ENCODE data around the gene ERBB4.

ERBB4 gene

DNA sequence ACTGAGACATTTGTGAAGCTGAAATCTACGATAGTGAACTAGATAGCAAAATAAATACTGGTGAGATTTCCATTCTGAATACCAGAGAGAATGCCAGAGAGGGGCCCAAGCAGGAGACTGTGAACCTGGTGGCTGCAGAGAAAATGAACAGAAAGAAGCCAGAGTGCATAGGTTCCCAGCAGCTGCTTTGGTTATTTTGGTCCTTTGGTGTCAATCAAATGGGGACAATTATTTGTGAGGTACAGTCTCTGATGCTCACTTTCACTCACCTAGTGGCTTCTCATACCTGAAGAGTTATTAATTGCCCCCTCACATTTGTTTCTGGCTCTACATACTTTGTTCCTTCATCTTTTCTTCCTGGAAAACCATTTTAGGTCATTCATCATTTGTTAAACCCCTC is 1170.1 kb downstream of the ERBB4 start:
- ATAC-seq: no peak
- TF ChIP-seq CSDC2 (CRISPR knock-in tag; IDR thresholded peaks at IDR 0.05) (no peak), ZC3H10 (CRISPR knock-in tag; IDR thresholded peaks at IDR 0.05) (no peak), SNAI2 (CRISPR knock-in tag; IDR thresholded peaks at IDR 0.05) (no peak), BACH2 (CRISPR knock-in tag; IDR thresholded peaks at IDR 0.05; ENCODE audit: borderline replicate concordance) (no peak), ISL1 (CRISPR knock-in tag; IDR thresholded peaks at IDR 0.05) (no peak), GLIS3 (CRISPR knock-in tag; IDR thresholded peaks at IDR 0.05) (no peak), PPARA (CRISPR knock-in tag; IDR thresholded peaks at IDR 0.05; ENCODE audit: borderline replicate concordance) (no peak), TCF4 (CRISPR knock-in tag; IDR thresholded peaks at IDR 0.05; ENCODE audit: borderline replicate concordance) (no peak), ZNF565 (CRISPR knock-in tag; conservative IDR thresholded peaks at IDR 0.05; ENCODE audit: low read depth) (no peak), ZNF70 (CRISPR knock-in tag; IDR thresholded peaks at IDR 0.05) (no peak), OSR1 (CRISPR knock-in tag; IDR thresholded peaks at IDR 0.05) (no peak), RARB (CRISPR knock-in tag; IDR thresholded peaks at IDR 0.05) (no peak), ESRRG (CRISPR knock-in tag; IDR thresholded peaks at IDR 0.05) (no peak), ARNTL (CRISPR knock-in tag; IDR thresholded peaks at IDR 0.05; ENCODE audit: borderline replicate concordance, low read depth) (no peak)
- TF ChIP-seq, protein P1, sequence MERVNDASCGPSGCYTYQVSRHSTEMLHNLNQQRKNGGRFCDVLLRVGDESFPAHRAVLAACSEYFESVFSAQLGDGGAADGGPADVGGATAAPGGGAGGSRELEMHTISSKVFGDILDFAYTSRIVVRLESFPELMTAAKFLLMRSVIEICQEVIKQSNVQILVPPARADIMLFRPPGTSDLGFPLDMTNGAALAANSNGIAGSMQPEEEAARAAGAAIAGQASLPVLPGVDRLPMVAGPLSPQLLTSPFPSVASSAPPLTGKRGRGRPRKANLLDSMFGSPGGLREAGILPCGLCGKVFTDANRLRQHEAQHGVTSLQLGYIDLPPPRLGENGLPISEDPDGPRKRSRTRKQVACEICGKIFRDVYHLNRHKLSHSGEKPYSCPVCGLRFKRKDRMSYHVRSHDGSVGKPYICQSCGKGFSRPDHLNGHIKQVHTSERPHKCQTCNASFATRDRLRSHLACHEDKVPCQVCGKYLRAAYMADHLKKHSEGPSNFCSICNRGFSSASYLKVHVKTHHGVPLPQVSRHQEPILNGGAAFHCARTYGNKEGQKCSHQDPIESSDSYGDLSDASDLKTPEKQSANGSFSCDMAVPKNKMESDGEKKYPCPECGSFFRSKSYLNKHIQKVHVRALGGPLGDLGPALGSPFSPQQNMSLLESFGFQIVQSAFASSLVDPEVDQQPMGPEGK (CRISPR knock-in tag; IDR thresholded peaks at IDR 0.05; ENCODE audit: borderline replicate concordance): no peak
- TF ChIP-seq, protein P2, sequence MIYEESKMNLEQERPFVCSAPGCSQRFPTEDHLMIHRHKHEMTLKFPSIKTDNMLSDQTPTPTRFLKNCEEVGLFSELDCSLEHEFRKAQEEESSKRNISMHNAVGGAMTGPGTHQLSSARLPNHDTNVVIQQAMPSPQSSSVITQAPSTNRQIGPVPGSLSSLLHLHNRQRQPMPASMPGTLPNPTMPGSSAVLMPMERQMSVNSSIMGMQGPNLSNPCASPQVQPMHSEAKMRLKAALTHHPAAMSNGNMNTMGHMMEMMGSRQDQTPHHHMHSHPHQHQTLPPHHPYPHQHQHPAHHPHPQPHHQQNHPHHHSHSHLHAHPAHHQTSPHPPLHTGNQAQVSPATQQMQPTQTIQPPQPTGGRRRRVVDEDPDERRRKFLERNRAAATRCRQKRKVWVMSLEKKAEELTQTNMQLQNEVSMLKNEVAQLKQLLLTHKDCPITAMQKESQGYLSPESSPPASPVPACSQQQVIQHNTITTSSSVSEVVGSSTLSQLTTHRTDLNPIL (CRISPR knock-in tag; IDR thresholded peaks at IDR 0.05; ENCODE audit: low read depth): no peak

DNA sequence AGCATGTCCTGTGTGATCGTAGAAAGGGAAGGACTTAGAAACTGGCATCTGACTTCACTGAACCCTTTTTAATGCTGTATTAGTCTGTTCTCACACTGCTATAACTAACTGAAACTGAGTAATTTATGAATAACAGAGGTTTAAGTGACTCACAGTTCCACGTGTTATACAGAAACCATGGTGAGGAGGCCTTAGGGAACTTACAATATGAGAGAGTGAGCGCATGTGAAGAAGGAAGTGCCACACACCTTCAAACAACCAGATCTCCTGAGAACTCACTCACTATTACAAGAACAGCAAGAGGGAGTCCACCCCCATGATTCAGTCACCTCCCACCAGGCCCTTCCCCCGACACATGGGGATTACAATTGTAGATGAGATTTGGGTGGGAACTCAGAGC is 1170.9 kb downstream of the ERBB4 start:
- TF ChIP-seq ZNF8 (CRISPR knock-in tag; IDR thresholded peaks at IDR 0.05) (no peak), ZNF565 (CRISPR knock-in tag; conservative IDR thresholded peaks at IDR 0.05; ENCODE audit: low read depth) (no peak), ZC3H10 (CRISPR knock-in tag; IDR thresholded peaks at IDR 0.05) (no peak), PPARA (CRISPR knock-in tag; IDR thresholded peaks at IDR 0.05; ENCODE audit: borderline replicate concordance) (no peak), ZNF70 (CRISPR knock-in tag; IDR thresholded peaks at IDR 0.05) (no peak), ZFP30 (CRISPR knock-in tag; IDR thresholded peaks at IDR 0.05) (no peak)
- TF ChIP-seq, protein P2 (CRISPR knock-in tag; IDR thresholded peaks at IDR 0.05; ENCODE audit: low read depth): no peak
- ATAC-seq: no peak

DNA sequence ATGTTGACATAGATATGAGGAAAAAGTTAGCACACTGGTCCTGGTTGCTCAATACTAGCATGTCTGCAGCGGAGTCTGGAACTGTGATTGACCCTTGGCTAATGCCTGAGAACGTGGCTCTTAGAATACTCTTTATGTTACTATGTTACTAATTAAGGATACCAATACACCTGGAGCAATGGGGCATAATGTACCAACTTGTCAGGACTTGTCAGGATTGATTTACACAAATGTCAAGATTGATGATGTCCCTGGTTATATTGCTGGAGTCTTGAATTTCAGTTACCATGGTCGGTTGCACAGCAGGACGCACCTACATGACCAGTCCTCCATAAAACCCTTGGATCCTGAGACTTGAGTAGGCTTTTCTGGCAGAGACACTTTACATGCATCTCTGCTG is 1171.3 kb downstream of the ERBB4 start:
- no peak for ATAC-seq
- TF ChIP-seq CSDC2 (CRISPR knock-in tag; IDR thresholded peaks at IDR 0.05) (no peak), ZNF565 (CRISPR knock-in tag; conservative IDR thresholded peaks at IDR 0.05; ENCODE audit: low read depth) (no peak), SNAI2 (CRISPR knock-in tag; IDR thresholded peaks at IDR 0.05) (no peak), ESRRG (CRISPR knock-in tag; IDR thresholded peaks at IDR 0.05) (no peak), ZC3H10 (CRISPR knock-in tag; IDR thresholded peaks at IDR 0.05) (no peak), ZFP3 (CRISPR knock-in tag; IDR thresholded peaks at IDR 0.05) (no peak), ZFP30 (CRISPR knock-in tag; IDR thresholded peaks at IDR 0.05) (no peak), BACH2 (CRISPR knock-in tag; IDR thresholded peaks at IDR 0.05; ENCODE audit: borderline replicate concordance) (no peak), ISL1 (CRISPR knock-in tag; IDR thresholded peaks at IDR 0.05) (no peak), RARB (CRISPR knock-in tag; IDR thresholded peaks at IDR 0.05) (no peak)
- TF ChIP-seq, protein P2 (CRISPR knock-in tag; IDR thresholded peaks at IDR 0.05; ENCODE audit: low read depth): no peak
- TF ChIP-seq, protein P3, sequence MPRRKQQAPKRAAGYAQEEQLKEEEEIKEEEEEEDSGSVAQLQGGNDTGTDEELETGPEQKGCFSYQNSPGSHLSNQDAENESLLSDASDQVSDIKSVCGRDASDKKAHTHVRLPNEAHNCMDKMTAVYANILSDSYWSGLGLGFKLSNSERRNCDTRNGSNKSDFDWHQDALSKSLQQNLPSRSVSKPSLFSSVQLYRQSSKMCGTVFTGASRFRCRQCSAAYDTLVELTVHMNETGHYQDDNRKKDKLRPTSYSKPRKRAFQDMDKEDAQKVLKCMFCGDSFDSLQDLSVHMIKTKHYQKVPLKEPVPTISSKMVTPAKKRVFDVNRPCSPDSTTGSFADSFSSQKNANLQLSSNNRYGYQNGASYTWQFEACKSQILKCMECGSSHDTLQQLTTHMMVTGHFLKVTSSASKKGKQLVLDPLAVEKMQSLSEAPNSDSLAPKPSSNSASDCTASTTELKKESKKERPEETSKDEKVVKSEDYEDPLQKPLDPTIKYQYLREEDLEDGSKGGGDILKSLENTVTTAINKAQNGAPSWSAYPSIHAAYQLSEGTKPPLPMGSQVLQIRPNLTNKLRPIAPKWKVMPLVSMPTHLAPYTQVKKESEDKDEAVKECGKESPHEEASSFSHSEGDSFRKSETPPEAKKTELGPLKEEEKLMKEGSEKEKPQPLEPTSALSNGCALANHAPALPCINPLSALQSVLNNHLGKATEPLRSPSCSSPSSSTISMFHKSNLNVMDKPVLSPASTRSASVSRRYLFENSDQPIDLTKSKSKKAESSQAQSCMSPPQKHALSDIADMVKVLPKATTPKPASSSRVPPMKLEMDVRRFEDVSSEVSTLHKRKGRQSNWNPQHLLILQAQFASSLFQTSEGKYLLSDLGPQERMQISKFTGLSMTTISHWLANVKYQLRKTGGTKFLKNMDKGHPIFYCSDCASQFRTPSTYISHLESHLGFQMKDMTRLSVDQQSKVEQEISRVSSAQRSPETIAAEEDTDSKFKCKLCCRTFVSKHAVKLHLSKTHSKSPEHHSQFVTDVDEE (CRISPR knock-in tag; IDR thresholded peaks at IDR 0.05): no peak
- TF ChIP-seq, protein P1 (CRISPR knock-in tag; IDR thresholded peaks at IDR 0.05; ENCODE audit: borderline replicate concordance): no peak
- TF ChIP-seq, protein P4, sequence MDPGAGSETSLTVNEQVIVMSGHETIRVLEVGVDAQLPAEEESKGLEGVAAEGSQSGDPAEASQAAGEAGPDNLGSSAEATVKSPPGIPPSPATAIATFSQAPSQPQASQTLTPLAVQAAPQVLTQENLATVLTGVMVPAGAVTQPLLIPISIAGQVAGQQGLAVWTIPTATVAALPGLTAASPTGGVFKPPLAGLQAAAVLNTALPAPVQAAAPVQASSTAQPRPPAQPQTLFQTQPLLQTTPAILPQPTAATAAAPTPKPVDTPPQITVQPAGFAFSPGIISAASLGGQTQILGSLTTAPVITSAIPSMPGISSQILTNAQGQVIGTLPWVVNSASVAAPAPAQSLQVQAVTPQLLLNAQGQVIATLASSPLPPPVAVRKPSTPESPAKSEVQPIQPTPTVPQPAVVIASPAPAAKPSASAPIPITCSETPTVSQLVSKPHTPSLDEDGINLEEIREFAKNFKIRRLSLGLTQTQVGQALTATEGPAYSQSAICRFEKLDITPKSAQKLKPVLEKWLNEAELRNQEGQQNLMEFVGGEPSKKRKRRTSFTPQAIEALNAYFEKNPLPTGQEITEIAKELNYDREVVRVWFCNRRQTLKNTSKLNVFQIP (CRISPR knock-in tag; IDR thresholded peaks at IDR 0.05; ENCODE audit: borderline replicate concordance, low read depth): no peak
- TF ChIP-seq, protein P5, sequence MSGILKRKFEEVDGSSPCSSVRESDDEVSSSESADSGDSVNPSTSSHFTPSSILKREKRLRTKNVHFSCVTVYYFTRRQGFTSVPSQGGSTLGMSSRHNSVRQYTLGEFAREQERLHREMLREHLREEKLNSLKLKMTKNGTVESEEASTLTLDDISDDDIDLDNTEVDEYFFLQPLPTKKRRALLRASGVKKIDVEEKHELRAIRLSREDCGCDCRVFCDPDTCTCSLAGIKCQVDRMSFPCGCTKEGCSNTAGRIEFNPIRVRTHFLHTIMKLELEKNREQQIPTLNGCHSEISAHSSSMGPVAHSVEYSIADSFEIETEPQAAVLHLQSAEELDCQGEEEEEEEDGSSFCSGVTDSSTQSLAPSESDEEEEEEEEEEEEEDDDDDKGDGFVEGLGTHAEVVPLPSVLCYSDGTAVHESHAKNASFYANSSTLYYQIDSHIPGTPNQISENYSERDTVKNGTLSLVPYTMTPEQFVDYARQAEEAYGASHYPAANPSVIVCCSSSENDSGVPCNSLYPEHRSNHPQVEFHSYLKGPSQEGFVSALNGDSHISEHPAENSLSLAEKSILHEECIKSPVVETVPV (CRISPR knock-in tag; IDR thresholded peaks at IDR 0.05): no peak

Measured in SK-N-SH treated with all-trans-retinoic acid at 6 μM for 48 hours (cell line).